ENCODE measurements around the gene ABLIM3. TPM values are rescaled to one million over a fixed set of nuclear protein-coding genes. Genes with fewer than 3 reads are reported as not detected.

Gene ABLIM3
- polyA plus RNA-seq, 1 donor from 2014 or later, result 17.7 TPM

GRCh38 chr5:149118463-149118862 lies 22.8 kb upstream of the ABLIM3 start:
- Histone ChIP-seq H3K9me2 (ENCODE audit: insufficient read depth, low read length) (no peaks in the 10 kb centered on the region), H3K4me3 (ENCODE audit: low read length) (no peak overlapping the region), H3K27ac (ENCODE audit: low read length) (no peak overlapping the region), H3K9ac (ENCODE audit: low read length) (no peak overlapping the region), H2AFZ (ENCODE audit: low read depth, low read length) (no peak overlapping the region), H3K27me3 (ENCODE audit: insufficient read depth, low read depth, low read length) (no peaks in the 10 kb centered on the region), H3K4me2 (ENCODE audit: low read length) (no peak overlapping the region), H3F3A (ENCODE audit: insufficient read depth, low read length, poor library complexity, severe bottlenecking) (no peaks in the 10 kb centered on the region), H4K20me1 (ENCODE audit: insufficient read depth) (no peaks in the 10 kb centered on the region), H3K79me2 (replicated peaks; ENCODE audit: insufficient read depth, low read length) (no peaks in the 10 kb centered on the region), H3K36me3 (ENCODE audit: insufficient read depth, low read length) (no peaks in the 10 kb centered on the region), H3K9me3 (ENCODE audit: low read length) (no peaks in the 10 kb centered on the region)
- TF ChIP-seq MXI1 (conservative IDR thresholded peaks at IDR 0.05; ENCODE audit: poor library complexity, severe bottlenecking), result no peak
- TF ChIP-seq TAF1 (IDR thresholded peaks at IDR 0.05; ENCODE audit: low read depth), result no peak
- TF ChIP-seq EZH2 (IDR thresholded peaks at IDR 0.05; ENCODE audit: borderline replicate concordance, insufficient read depth, low read length, poor library complexity, severe bottlenecking), result no peak
- TF ChIP-seq SMC3 (conservative IDR thresholded peaks at IDR 0.05; ENCODE audit: poor library complexity), result no peak
- TF ChIP-seq RAD21 (conservative IDR thresholded peaks at IDR 0.05), result no peak
- no peak for TF ChIP-seq POLR2AphosphoS5 (IDR thresholded peaks at IDR 0.05)
- TF ChIP-seq, protein P1, sequence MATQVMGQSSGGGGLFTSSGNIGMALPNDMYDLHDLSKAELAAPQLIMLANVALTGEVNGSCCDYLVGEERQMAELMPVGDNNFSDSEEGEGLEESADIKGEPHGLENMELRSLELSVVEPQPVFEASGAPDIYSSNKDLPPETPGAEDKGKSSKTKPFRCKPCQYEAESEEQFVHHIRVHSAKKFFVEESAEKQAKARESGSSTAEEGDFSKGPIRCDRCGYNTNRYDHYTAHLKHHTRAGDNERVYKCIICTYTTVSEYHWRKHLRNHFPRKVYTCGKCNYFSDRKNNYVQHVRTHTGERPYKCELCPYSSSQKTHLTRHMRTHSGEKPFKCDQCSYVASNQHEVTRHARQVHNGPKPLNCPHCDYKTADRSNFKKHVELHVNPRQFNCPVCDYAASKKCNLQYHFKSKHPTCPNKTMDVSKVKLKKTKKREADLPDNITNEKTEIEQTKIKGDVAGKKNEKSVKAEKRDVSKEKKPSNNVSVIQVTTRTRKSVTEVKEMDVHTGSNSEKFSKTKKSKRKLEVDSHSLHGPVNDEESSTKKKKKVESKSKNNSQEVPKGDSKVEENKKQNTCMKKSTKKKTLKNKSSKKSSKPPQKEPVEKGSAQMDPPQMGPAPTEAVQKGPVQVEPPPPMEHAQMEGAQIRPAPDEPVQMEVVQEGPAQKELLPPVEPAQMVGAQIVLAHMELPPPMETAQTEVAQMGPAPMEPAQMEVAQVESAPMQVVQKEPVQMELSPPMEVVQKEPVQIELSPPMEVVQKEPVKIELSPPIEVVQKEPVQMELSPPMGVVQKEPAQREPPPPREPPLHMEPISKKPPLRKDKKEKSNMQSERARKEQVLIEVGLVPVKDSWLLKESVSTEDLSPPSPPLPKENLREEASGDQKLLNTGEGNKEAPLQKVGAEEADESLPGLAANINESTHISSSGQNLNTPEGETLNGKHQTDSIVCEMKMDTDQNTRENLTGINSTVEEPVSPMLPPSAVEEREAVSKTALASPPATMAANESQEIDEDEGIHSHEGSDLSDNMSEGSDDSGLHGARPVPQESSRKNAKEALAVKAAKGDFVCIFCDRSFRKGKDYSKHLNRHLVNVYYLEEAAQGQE (IDR thresholded peaks at IDR 0.05; ENCODE audit: borderline replicate concordance), result no peak
- no peak for TF ChIP-seq EP300 (conservative IDR thresholded peaks at IDR 0.05; ENCODE audit: poor library complexity, severe bottlenecking)
- TF ChIP-seq CTCF (IDR thresholded peaks at IDR 0.05; ENCODE audit: poor library complexity, severe bottlenecking), result no peak

- Histone ChIP-seq H3K27ac (ENCODE audit: low read length) (no peak overlapping the region), H3K79me2 (replicated peaks; ENCODE audit: insufficient read depth, low read length) (no peaks in the 10 kb centered on the region), H4K20me1 (ENCODE audit: insufficient read depth) (no peaks in the 10 kb centered on the region), H3K9me2 (ENCODE audit: insufficient read depth, low read length) (no peaks in the 10 kb centered on the region), H3K4me2 (ENCODE audit: low read length) (no peak overlapping the region), H3K36me3 (ENCODE audit: insufficient read depth, low read length) (no peaks in the 10 kb centered on the region), H3K9me3 (ENCODE audit: low read length) (no peaks in the 10 kb centered on the region), H3K27me3 (ENCODE audit: insufficient read depth, low read depth, low read length) (no peaks in the 10 kb centered on the region), H3K4me3 (ENCODE audit: low read length) (no peak overlapping the region), H3F3A (ENCODE audit: insufficient read depth, low read length, poor library complexity, severe bottlenecking) (no peaks in the 10 kb centered on the region), H3K9ac (ENCODE audit: low read length) (no peak overlapping the region), H2AFZ (ENCODE audit: low read depth, low read length) (no peak overlapping the region)
- no peak for TF ChIP-seq SMC3 (conservative IDR thresholded peaks at IDR 0.05; ENCODE audit: poor library complexity)
- TF ChIP-seq RAD21 (conservative IDR thresholded peaks at IDR 0.05), result no peak
- no peak for TF ChIP-seq POLR2AphosphoS5 (IDR thresholded peaks at IDR 0.05)
- TF ChIP-seq TAF1 (IDR thresholded peaks at IDR 0.05; ENCODE audit: low read depth), result no peak
- TF ChIP-seq, protein P1 (IDR thresholded peaks at IDR 0.05; ENCODE audit: borderline replicate concordance), result no peak
- no peak for TF ChIP-seq MXI1 (conservative IDR thresholded peaks at IDR 0.05; ENCODE audit: poor library complexity, severe bottlenecking)
- no peak for TF ChIP-seq EP300 (conservative IDR thresholded peaks at IDR 0.05; ENCODE audit: poor library complexity, severe bottlenecking)
- TF ChIP-seq EZH2 (IDR thresholded peaks at IDR 0.05; ENCODE audit: borderline replicate concordance, insufficient read depth, low read length, poor library complexity, severe bottlenecking), result no peak
- no peak for TF ChIP-seq CTCF (IDR thresholded peaks at IDR 0.05; ENCODE audit: poor library complexity, severe bottlenecking)
These were observed 20.1 kb upstream of the ABLIM3 start for GRCh38 chr5:149121145-149121544.
